AG09319 (cell line): ENCODE data around the gene LPP.

Experiments used
- DNase-seq: peaks from one replicate; pipeline ENCODE4 v3.0.0-alpha.2; 2010; ENCODE audit warnings: low read depth; ENCODE audit errors: extremely low read depth
- CTCF ChIP-seq: IDR thresholded peaks from 2 replicates; pipeline ENCODE4 v1.5.1; 2011; ENCODE audit warnings: low read depth, mild to moderate bottlenecking, inconsistent platforms, low read length, moderate library complexity

The LPP gene

GRCh38 chr3:188590557-188590956 lies 436.6 kb downstream of the LPP start:
- no peak for DNase-seq
- TF ChIP-seq CTCF, result no peak

GRCh38 chr3:188594139-188594538 lies 440.2 kb downstream of the LPP start:
- no peak for TF ChIP-seq CTCF
- peak; percentile 57 for DNase-seq

GRCh38 chr3:188595890-188596376 lies 442.0 kb downstream of the LPP start:
- no peak for TF ChIP-seq CTCF
- DNase-seq, result peak; percentile 43

GRCh38 chr3:188598894-188599293 lies 444.9 kb downstream of the LPP start:
- TF ChIP-seq CTCF, result no peak
- no peak for DNase-seq

- DNase-seq, result no peak
- no peak for TF ChIP-seq CTCF
Observed at GRCh38 chr3:188602111-188602510, 448.2 kb downstream of the LPP start.

- DNase-seq, result no peak
- TF ChIP-seq CTCF, result no peak
Observed at GRCh38 chr3:188602620-188603019, 448.7 kb downstream of the LPP start.

GRCh38 chr3:188604651-188605050 lies 450.7 kb downstream of the LPP start:
- TF ChIP-seq CTCF, result no peak

More at GRCh38 chr3:188604651-188605050, 450.7 kb downstream of the LPP start:
- DNase-seq, result no peak
